ENCODE measurements around the gene SMARCAD1. TPM values are rescaled to one million over a fixed set of nuclear protein-coding genes. Genes with fewer than 3 reads are reported as not detected.

The SMARCAD1 gene
- total and polyA plus RNA-seq, 9 of the 15 experiments (the other 6 are each of a cell fraction or from before 2014, with no cell fraction given), result 11.2 to 52.2 (median 34.6) TPM

DNA sequence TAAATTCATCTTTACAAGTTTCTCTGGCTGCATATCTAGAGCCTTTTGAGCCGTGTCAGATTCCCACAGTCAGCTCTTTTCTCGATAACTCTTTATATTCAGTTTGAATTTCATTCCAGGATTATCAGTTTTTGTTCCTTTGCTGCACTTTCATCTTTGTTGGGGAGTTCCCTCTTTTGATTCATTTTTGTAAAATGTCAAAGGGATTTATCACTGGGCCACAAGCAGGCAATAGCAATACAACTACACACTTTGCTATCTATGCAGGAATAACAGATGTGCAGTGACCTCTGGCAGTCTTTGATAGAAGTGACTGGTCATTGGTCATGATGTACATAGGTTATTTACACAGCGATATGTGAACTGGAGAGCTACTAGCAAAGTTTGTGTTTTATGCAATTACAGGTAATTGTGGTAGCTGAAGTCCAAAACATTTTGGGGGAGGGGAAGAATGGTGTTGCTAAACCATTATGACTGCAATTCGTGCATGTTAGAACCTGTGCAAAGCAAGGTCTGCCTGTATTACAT lies 91.1 kb downstream of the SMARCAD1 start (continued):
- no peak for TF ChIP-seq PBX2 (CRISPR knock-in tag; IDR thresholded peaks at IDR 0.05; ENCODE audit: low read depth)
- TF ChIP-seq PBX2 (tag; conservative IDR thresholded peaks at IDR 0.05; ENCODE audit: low read depth), result peak; percentile 55
- no peak for TF ChIP-seq THRAP3 (IDR thresholded peaks at IDR 0.05; ENCODE audit: borderline replicate concordance)
- no peak for TF ChIP-seq FOS (IDR thresholded peaks at IDR 0.05; ENCODE audit: extremely low read depth, insufficient read length)
- TF ChIP-seq RBFOX2 (IDR thresholded peaks at IDR 0.05; ENCODE audit: low read depth, low read length), result no peak
- no peak for TF ChIP-seq ATF2 (CRISPR knock-in tag; IDR thresholded peaks at IDR 0.05)
- TF ChIP-seq ARID1B (IDR thresholded peaks at IDR 0.05), result peak; percentile 92
- TF ChIP-seq NFIC (IDR thresholded peaks at IDR 0.05), result peak; percentile 63
- TF ChIP-seq CREB5 (CRISPR knock-in tag; IDR thresholded peaks at IDR 0.05), result no peak
- TF ChIP-seq, protein P1, sequence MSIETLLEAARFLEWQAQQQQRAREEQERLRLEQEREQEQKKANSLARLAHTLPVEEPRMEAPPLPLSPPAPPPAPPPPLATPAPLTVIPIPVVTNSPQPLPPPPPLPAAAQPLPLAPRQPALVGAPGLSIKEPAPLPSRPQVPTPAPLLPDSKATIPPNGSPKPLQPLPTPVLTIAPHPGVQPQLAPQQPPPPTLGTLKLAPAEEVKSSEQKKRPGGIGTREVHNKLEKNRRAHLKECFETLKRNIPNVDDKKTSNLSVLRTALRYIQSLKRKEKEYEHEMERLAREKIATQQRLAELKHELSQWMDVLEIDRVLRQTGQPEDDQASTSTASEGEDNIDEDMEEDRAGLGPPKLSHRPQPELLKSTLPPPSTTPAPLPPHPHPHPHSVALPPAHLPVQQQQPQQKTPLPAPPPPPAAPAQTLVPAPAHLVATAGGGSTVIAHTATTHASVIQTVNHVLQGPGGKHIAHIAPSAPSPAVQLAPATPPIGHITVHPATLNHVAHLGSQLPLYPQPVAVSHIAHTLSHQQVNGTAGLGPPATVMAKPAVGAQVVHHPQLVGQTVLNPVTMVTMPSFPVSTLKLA (conservative IDR thresholded peaks at IDR 0.05), result no peak
- TF ChIP-seq U2AF2 (optimal IDR thresholded peaks at IDR 0.05; ENCODE audit: low read depth, low read length), result no peak
- TF ChIP-seq ZNF431 (CRISPR knock-in tag; IDR thresholded peaks at IDR 0.05), result no peak
- TF ChIP-seq RERE (CRISPR knock-in tag; IDR thresholded peaks at IDR 0.05; ENCODE audit: borderline replicate concordance), result no peak
- no peak for TF ChIP-seq SMARCB1 (IDR thresholded peaks at IDR 0.05; ENCODE audit: insufficient read length, low read depth)
- TF ChIP-seq SREBF2 (CRISPR knock-in tag; IDR thresholded peaks at IDR 0.05), result no peak

Measured in K562 (cell line).